ENCODE results near the gene ZNF689.

The ZNF689 gene

GRCh38 chr16:30621765-30622164 is 11.6 kb upstream of the ZNF689 start:
- no peak for TF ChIP-seq CTCF (IDR thresholded peaks at IDR 0.05; ENCODE audit: low read length, missing control alignments)
- H3K4me3 ChIP-seq (replicated peaks; ENCODE audit: low read depth, low read length), result no peak overlapping the region
- no peak for DNase-seq (ENCODE audit: low read depth)

- TF ChIP-seq CTCF (IDR thresholded peaks at IDR 0.05; ENCODE audit: low read length, missing control alignments), result no peak
- no peak for DNase-seq (ENCODE audit: low read depth)
- H3K4me3 ChIP-seq (replicated peaks; ENCODE audit: low read depth, low read length), result no peak overlapping the region
Observed at GRCh38 chr16:30620169-30620568, 10.0 kb upstream of the ZNF689 start.

DNA sequence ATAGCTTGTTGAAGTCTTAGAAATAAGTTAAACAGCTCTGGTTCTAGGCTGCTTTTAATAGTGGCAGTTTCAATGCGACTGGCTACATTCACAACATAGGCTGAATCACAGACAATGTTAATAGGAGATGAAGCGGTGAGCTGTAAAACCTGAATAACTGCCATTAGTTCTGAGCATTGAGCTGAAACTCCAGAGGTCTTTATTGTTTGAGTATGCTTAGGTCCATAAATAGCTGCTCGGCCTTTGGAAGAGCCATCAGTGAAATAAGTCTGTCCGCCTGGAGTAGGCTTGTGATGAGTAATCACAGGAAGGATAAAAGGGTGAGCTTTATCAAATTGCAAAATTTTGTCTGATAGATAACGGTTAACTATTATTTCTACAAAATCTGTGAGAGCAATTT is 9.4 kb upstream of the ZNF689 start:
- no peak for TF ChIP-seq CTCF (IDR thresholded peaks at IDR 0.05; ENCODE audit: low read length, missing control alignments)
- no peak overlapping the region for H3K4me3 ChIP-seq (replicated peaks; ENCODE audit: low read depth, low read length)

GRCh38 chr16:30619202-30619601 is 9.0 kb upstream of the ZNF689 start:
- peak; percentile 15 for DNase-seq (ENCODE audit: low read depth)
- H3K4me3 ChIP-seq (replicated peaks; ENCODE audit: low read depth, low read length), result no peak overlapping the region
- TF ChIP-seq CTCF (IDR thresholded peaks at IDR 0.05; ENCODE audit: low read length, missing control alignments), result no peak

More for the DNA sequence above, 9.4 kb upstream of the ZNF689 start:
- no peak for DNase-seq (ENCODE audit: low read depth)

GRCh38 chr16:30615358-30616091 is 5.3 kb upstream of the ZNF689 start:
- H3K4me3 ChIP-seq (replicated peaks; ENCODE audit: low read depth, low read length), result no peak overlapping the region
- peak; percentile 61 for TF ChIP-seq CTCF (IDR thresholded peaks at IDR 0.05; ENCODE audit: low read length, missing control alignments)
- peak; percentile 50 for DNase-seq (ENCODE audit: low read depth)

- peak overlapping the region; percentile 68 for H3K4me3 ChIP-seq (replicated peaks; ENCODE audit: low read depth, low read length)
- DNase-seq (ENCODE audit: low read depth), result peak; percentile 41
- no peak for TF ChIP-seq CTCF (IDR thresholded peaks at IDR 0.05; ENCODE audit: low read length, missing control alignments)
Observed at GRCh38 chr16:30609002-30609925, 925 bp downstream of the ZNF689 start.
